K562 (cell line): ENCODE measurements around the gene FOSL1. TPM values are rescaled to one million over a fixed set of nuclear protein-coding genes. Genes with fewer than 3 reads are reported as not detected.
A peak's percentile ranks its signal among the peaks of the same experiment; 100 is the strongest.

Experiments used
- ADNP ChIP-seq: fragments of 200-800 bp; sonication (Bioruptor generic); IDR thresholded peaks from 2 replicates; pipeline ENCODE4 v1.6.1; 2016; ENCODE audit warnings: missing genetic modification characterization, missing compliant biosample characterization
- BMI1 ChIP-seq: fragments of 150-350 bp; IDR thresholded peaks from 2 replicates; pipeline ENCODE4 v1.6.1; 2014; ENCODE audit warnings: low read length
- CBFB ChIP-seq: sonication (generic); formaldehyde crosslinking; IDR thresholded peaks from 2 replicates; pipeline ENCODE4 v1.4.0; 2020; ENCODE audit warnings: mild to moderate bottlenecking, missing genetic modification reagents
- CBX1 ChIP-seq: sonication (generic); IDR thresholded peaks from 2 replicates; pipeline ENCODE4 v1.6.1; 2016; ENCODE audit warnings: antibody characterized with exemption, low read depth, mild to moderate bottlenecking
- CBX2 ChIP-seq: fragments of 200-600 bp; sonication (generic); IDR thresholded peaks from one replicate; pipeline ENCODE4 v1.6.1; 2012; ENCODE audit warnings: mild to moderate bottlenecking, low read length, inconsistent platforms; ENCODE audit not compliant: insufficient read depth, poor library complexity, severe bottlenecking
- EHMT2 ChIP-seq: fragments of 450-650 bp; IDR thresholded peaks from 2 replicates; pipeline ENCODE4 v1.6.1; 2018; ENCODE audit warnings: antibody characterized with exemption
- HMG20B ChIP-seq: fragments of 250-450 bp; sonication (Bioruptor Pico); IDR thresholded peaks from 2 replicates; pipeline ENCODE4 v1.5.0; 2021; ENCODE audit warnings: mild to moderate bottlenecking
- LCOR ChIP-seq: sonication (generic); formaldehyde crosslinking; IDR thresholded peaks from 2 replicates; pipeline ENCODE4 v1.8.0; 2022; ENCODE audit warnings: mild to moderate bottlenecking, missing genetic modification reagents
- MAFG ChIP-seq: fragments of 450-650 bp; conservative IDR thresholded peaks from 2 replicates; pipeline ENCODE4 v1.6.1; 2016; ENCODE audit warnings: missing genetic modification characterization, missing compliant biosample characterization
- NBN ChIP-seq: fragments of 450-650 bp; IDR thresholded peaks from 2 replicates; pipeline ENCODE4 v1.6.1; 2016; ENCODE audit warnings: low read depth, mild to moderate bottlenecking
- SIN3A ChIP-seq, 2 experiments: fragments of 150-350 bp in 1 of 2; IDR thresholded peaks; 2 replicates each; pipeline ENCODE4 v1.6.1; 2011 to 2016; ENCODE audit warnings: borderline replicate concordance in 2 of 2, low read depth in 2 of 2, low read length in 2 of 2, mild to moderate bottlenecking in 2 of 2, moderate library complexity in 2 of 2; ENCODE audit not compliant: control insufficient read depth in 1 of 2
- SMARCC2 ChIP-seq: fragments of 450-650 bp; IDR thresholded peaks from 2 replicates; pipeline ENCODE4 v1.6.1; 2017; ENCODE audit warnings: antibody characterized with exemption, moderate library complexity, mild to moderate bottlenecking, low read depth
- SP1 ChIP-seq: sonication (generic); formaldehyde crosslinking; IDR thresholded peaks from 2 replicates; pipeline ENCODE4 v1.8.1; 2022; ENCODE audit warnings: mild to moderate bottlenecking, missing genetic modification reagents
- TEAD1 ChIP-seq, 2 experiments: fragments of 450-650 bp in 1 of 2; sonication (generic) in 1 of 2; formaldehyde crosslinking; IDR thresholded peaks; 2 replicates each; pipeline versions ENCODE4 v1.4.0 to v1.8.0; 2020 to 2022; ENCODE audit warnings: mild to moderate bottlenecking in 2 of 2, missing genetic modification reagents in 1 of 2
- ZNF174 ChIP-seq: fragments of 250-450 bp; sonication (Bioruptor Pico); IDR thresholded peaks from 2 replicates; pipeline ENCODE4 v1.4.0; 2020; ENCODE audit warnings: mild to moderate bottlenecking
- polyA plus RNA-seq, 8 experiments: library from polyadenylated mRNA; depleted of rRNA in 4 of 8; stranded (reverse) in 5 of 8; unstranded in 3 of 8; fragments of >200 nt; fragmentation: Nextera tagmentation in 2 of 8; fragmentation: Illumina TruSeq in 1 of 8; extraction: Ambion mirVana in 2 of 8; extraction: Trizol in 1 of 8; gene quantifications; 2 replicates each; pipeline versions ENCODE4 v1.2.1 to v1.2.3, GENCODE V29; 2011 to 2014; ENCODE audit warnings: inconsistent platforms in 1 of 8, missing spikeins in 1 of 8
- total RNA-seq, 7 experiments: library from RNA; depleted of rRNA in 6 of 7; stranded (reverse); fragments of >200 nt in 6 of 7; fragmentation: Illumina TruSeq in 2 of 7; extraction: Trizol in 2 of 7; gene quantifications; 2 replicates each; pipeline versions ENCODE4 v1.2.1 to v1.2.3, GENCODE V29; 2011 to 2021; ENCODE audit warnings: low replicate concordance in 1 of 7
- TF ChIP-seq, protein P1 (sequence below): fragments of 150-350 bp; IDR thresholded peaks from 2 replicates; pipeline ENCODE4 v1.6.1; 2014; ENCODE audit warnings: low read depth, mild to moderate bottlenecking, low read length, borderline replicate concordance
- TF ChIP-seq, protein P2 (sequence below): sonication (generic); formaldehyde crosslinking; IDR thresholded peaks from 2 replicates; pipeline ENCODE4 v1.8.0; 2022; ENCODE audit warnings: mild to moderate bottlenecking, low read depth, missing genetic modification reagents
- TF ChIP-seq, protein P3 (sequence below), 2 experiments: IDR thresholded peaks in 1 of 2; conservative IDR thresholded peaks in 1 of 2; 2 replicates each; pipeline ENCODE4 v1.6.1; 2016; ENCODE audit warnings: low read depth in 2 of 2, mild to moderate bottlenecking in 1 of 2, missing compliant biosample characterization in 1 of 2, missing genetic modification characterization in 1 of 2, moderate library complexity in 1 of 2
- TF ChIP-seq, protein P4 (sequence below): fragments of 250-450 bp; sonication (Bioruptor Pico); IDR thresholded peaks from 2 replicates; pipeline ENCODE4 v1.8.0; 2021; ENCODE audit warnings: borderline replicate concordance, mild to moderate bottlenecking, moderate library complexity; ENCODE audit not compliant: poor library complexity, severe bottlenecking

FOSL1 gene
- total and polyA plus RNA-seq, 9 of the 15 experiments (the other 6 are each of a cell fraction or from before 2014, with no cell fraction given), result 3.5 to 39.6 (median 10.0) TPM

DNA sequence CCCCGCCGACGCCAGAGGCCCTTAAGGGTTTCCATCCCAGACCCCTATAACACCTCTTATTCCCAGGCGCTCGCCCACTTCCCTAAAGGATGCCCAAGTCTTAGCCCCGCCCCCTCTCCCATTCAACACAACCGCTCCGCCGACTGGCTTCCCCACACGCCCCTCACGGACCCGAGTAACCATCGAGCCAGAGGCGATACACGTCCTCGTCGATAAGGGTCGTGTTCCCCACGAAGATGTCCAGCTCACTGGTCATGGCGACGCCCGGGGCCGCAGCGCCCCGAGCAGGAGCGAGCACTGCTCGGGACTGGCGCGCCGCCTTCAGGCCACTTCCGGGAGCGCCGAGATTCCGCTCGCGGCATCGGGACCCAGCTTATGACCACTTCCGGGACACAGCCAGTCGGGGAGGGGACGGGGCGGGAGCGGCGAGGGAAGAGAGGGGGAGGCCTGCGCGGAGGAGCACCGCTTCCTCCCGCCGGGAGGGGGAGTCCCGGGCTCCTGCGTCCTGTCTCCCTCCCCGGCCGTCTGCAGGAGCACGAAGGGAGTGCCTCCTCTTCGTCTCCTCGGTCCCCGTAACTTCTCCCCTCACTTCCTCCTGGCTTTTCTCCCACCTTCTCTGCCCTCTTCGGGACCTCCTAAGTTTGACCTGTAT, 11.9 kb downstream of the FOSL1 start, which contains the start of gene FIBP (continued):
- TF ChIP-seq, protein P1, sequence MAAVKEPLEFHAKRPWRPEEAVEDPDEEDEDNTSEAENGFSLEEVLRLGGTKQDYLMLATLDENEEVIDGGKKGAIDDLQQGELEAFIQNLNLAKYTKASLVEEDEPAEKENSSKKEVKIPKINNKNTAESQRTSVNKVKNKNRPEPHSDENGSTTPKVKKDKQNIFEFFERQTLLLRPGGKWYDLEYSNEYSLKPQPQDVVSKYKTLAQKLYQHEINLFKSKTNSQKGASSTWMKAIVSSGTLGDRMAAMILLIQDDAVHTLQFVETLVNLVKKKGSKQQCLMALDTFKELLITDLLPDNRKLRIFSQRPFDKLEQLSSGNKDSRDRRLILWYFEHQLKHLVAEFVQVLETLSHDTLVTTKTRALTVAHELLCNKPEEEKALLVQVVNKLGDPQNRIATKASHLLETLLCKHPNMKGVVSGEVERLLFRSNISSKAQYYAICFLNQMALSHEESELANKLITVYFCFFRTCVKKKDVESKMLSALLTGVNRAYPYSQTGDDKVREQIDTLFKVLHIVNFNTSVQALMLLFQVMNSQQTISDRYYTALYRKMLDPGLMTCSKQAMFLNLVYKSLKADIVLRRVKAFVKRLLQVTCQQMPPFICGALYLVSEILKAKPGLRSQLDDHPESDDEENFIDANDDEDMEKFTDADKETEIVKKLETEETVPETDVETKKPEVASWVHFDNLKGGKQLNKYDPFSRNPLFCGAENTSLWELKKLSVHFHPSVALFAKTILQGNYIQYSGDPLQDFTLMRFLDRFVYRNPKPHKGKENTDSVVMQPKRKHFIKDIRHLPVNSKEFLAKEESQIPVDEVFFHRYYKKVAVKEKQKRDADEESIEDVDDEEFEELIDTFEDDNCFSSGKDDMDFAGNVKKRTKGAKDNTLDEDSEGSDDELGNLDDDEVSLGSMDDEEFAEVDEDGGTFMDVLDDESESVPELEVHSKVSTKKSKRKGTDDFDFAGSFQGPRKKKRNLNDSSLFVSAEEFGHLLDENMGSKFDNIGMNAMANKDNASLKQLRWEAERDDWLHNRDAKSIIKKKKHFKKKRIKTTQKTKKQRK, result no peak
- TF ChIP-seq ADNP (no peak), MAFG (tag) (no peak), EHMT2 (no peak), CBX1 (peak; percentile 75), NBN (peak; percentile 55), SIN3A (IDR thresholded peaks at IDR 0.05; ENCODE audit: borderline replicate concordance in 2 of 2, control insufficient read depth in 1 of 2, low read depth in 2 of 2, low read length in 2 of 2) (peak; percentile 62 to 85; a peak in 2 of 4 replicates), TEAD1 (CRISPR knock-in tag; IDR thresholded peaks at IDR 0.05) (peak in 1 of 2 experiments; percentile 52; a peak in 2 of 4 replicates), BMI1 (no peak), CBX2 (no peak), SP1 (CRISPR knock-in tag) (peak; percentile 92), CBFB (CRISPR knock-in tag) (peak; percentile 76; the same call in 1 of the 2 replicates), SMARCC2 (no peak), ZNF174 (no peak), LCOR (peak; percentile 90), HMG20B (CRISPR knock-in tag) (no peak)
- TF ChIP-seq, protein P2, sequence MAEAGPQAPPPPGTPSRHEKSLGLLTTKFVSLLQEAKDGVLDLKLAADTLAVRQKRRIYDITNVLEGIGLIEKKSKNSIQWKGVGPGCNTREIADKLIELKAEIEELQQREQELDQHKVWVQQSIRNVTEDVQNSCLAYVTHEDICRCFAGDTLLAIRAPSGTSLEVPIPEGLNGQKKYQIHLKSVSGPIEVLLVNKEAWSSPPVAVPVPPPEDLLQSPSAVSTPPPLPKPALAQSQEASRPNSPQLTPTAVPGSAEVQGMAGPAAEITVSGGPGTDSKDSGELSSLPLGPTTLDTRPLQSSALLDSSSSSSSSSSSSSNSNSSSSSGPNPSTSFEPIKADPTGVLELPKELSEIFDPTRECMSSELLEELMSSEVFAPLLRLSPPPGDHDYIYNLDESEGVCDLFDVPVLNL (CRISPR knock-in tag), result no peak
- TF ChIP-seq, protein P3, sequence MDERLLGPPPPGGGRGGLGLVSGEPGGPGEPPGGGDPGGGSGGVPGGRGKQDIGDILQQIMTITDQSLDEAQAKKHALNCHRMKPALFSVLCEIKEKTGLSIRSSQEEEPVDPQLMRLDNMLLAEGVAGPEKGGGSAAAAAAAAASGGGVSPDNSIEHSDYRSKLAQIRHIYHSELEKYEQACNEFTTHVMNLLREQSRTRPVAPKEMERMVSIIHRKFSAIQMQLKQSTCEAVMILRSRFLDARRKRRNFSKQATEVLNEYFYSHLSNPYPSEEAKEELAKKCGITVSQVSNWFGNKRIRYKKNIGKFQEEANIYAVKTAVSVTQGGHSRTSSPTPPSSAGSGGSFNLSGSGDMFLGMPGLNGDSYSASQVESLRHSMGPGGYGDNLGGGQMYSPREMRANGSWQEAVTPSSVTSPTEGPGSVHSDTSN (CRISPR knock-in tag; IDR thresholded peaks at IDR 0.05; ENCODE audit: low read depth), result no peak
- TF ChIP-seq, protein P3 (tag; conservative IDR thresholded peaks at IDR 0.05; ENCODE audit: low read depth), result no peak
- TF ChIP-seq, protein P4, sequence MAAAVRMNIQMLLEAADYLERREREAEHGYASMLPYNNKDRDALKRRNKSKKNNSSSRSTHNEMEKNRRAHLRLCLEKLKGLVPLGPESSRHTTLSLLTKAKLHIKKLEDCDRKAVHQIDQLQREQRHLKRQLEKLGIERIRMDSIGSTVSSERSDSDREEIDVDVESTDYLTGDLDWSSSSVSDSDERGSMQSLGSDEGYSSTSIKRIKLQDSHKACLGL (CRISPR knock-in tag), result no peak
